CD1c-positive myeloid dendritic cell (primary cell): ENCODE results near the gene SEZ6.
A peak's percentile ranks its signal among the peaks of the same experiment; 100 is the strongest.

Experiments used
- DNase-seq: peaks from one replicate; pipeline ENCODE4 v3.0.0-alpha.2; 2016; ENCODE audit errors: extremely low spot score

Gene SEZ6

DNA sequence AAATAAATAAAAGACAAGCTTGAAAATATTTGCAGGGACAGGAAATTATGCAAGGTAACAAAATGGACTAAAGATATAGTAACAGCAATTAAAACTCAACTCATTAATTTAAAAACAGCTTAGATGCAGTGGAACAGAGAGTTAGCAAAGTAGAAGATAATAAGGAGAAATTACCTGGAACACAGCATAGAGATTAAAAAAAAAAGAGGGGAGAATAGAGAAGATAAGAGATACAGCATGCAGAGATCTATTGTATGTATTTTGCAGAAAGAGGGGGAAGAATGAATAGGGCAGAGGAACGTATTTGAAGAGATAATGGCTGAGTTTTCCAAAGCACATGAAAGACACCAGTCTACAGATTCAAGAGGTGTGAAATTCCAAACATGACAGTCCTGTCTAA is 28.7 kb upstream of the SEZ6 start:
- DNase-seq, result no peak

DNA sequence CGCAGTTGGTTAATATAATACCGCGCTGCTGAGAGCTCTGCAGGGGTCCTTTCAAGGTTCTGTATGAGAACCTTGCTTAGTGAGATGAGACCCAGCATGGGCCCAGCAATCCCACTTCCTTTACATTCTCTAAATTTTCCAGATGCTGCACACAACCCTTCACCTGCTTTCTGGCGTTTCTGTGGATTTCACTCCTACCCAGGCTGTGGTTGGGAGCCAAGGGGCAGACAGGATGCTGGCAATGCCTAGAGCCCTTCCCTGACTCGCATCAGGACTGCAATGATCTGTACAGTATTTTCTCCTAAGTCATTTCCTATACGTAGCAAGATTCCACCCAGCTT is 27.0 kb upstream of the SEZ6 start:
- no peak for DNase-seq

DNA sequence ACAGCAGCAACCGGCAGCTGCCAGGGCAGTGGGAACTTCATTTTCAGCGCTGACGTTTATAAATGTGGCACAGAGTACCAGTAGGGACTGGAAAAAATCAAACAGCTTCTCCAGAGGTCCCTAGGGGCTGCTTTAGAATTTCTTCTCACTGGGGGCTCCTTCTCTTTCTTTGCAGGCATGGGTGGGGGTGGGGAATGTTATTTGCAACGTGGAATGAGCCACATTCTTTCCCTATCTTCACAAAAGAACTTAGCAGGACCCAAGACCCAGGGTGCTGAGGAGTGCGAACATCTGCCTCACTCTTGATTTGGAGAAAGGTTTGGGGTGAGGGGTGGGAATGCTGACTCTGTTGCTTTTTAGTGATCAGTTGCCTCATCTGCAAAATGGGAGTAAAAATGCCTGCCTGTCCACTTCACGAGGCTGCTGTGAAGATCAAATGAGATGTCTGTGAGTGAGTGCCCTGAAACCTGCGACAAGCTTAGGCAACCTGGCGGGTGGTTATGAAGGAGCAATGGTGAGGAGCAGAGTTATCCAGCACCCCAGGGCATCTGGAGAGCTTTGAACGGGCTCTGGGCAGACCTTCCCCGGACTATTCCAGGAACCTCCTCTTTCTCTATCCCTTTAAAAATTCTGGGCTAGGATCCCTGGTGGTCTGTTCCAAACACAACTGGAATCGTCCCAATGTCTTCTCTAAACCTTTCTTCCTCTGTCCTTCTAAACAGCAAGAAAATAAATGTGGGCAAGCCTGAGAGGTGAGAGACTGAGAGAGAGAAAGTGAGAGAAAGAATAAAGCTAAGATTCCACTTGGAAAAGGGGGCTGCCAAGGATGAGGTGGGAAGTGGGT is 26.4 kb upstream of the SEZ6 start:
- no peak for DNase-seq

DNA sequence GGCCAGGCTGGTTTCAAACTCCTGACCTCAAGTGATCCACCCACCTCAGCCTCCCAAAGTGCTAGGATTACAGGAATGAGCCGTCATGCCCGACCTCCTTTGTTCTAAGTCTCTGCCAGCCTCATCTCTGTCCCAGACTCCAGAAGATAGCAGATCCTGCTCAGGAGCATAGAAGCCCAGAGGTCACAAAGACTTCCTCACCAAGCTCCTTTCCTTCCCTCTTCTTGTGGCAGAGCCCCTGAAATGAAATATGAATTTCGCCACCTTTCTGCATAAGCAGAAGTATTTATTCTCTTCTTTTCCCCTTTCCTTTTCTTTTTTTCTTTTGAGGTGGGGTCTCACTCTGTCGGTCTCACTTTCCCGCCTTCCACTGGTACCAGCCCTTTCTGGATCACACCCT is 25.7 kb upstream of the SEZ6 start:
- DNase-seq, result peak; percentile 42

DNA sequence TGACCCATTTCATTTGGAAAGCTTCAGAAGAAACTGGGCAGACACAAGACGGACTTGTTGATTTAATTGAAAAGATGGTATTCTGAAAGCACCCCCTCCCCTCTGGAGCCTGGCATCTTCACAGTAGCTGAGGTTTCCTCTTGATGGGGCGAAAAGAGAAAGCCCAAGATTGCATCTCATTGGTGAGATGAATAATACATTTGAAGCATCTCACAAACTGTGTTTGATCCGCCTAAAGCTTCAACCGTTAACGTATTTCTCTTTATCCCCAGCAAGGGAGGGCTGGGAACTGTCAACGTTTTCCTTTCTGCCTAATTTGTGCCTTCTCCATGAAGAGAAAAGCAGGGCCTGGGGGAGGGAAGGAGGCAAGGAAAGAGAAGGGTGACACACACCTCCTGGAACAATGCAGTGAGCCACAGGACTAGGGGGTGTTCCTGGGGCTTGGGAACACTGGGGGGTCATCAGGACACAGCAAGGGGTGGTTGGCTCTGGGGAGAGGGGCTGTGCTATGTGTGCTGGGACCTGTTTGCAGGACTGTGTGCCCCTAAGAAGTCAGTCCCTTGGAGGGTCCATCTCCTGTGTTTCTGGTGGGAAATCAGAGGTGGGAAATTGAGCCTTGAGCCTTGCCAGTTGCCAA is 18.6 kb upstream of the SEZ6 start:
- no peak for DNase-seq

DNA sequence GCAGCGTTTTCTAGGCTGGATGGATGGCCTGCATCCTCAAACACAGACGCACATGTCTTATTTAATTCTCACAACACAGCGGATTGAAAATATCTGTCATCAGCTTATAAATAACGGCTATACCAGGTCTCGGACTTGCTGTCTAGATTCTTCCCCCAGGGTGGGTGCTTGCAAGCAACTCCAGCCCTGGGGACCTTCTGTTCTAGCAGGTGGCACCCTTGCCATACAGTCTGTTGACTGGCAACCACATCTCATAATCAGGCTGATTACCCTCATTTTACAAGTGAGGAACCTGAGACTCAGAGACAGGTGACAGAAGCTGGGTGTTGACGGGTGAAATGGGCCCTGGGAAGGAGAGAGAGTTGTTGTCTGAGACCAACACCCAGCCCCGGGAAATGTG is 16.2 kb upstream of the SEZ6 start:
- DNase-seq, result no peak

DNA sequence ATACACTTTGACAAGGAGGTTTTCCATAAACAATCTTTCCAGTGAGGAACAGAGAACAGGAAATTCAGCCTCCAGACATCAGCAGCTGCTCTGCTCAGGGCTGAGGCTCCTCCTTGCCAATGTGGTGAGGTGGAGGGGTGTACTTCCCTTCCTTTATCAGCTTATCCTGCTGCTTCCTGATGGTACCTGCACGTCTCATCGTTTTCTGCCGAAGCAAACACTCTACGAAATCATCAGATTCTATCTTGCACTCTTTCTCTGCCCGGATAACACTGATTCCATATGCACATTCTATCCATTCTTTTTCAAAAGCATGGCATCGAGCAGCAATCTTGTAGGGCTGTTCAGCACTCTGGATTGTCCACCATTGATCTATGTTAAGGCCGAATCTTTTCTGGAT is 15.4 kb upstream of the SEZ6 start:
- DNase-seq, result no peak

DNA sequence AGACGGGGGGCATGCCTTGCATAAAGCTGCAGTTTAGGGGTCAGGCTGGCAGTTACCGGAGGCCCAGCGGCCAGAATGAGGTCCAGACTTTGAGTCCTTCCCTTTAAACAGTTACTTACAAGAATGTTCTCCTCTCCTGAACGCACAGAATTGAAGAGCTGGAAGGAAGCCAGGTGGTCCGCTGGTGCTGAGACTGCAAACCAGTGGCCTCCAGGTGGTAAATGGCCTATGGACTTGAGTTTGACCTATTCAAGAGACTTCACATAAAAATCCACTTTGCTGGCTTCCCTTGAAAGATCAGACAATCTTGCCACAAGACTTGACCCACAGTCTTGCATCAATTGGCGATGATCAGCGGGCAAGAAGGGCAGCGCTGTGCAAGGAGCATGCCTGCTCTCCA is 14.7 kb upstream of the SEZ6 start:
- DNase-seq, result no peak

DNA sequence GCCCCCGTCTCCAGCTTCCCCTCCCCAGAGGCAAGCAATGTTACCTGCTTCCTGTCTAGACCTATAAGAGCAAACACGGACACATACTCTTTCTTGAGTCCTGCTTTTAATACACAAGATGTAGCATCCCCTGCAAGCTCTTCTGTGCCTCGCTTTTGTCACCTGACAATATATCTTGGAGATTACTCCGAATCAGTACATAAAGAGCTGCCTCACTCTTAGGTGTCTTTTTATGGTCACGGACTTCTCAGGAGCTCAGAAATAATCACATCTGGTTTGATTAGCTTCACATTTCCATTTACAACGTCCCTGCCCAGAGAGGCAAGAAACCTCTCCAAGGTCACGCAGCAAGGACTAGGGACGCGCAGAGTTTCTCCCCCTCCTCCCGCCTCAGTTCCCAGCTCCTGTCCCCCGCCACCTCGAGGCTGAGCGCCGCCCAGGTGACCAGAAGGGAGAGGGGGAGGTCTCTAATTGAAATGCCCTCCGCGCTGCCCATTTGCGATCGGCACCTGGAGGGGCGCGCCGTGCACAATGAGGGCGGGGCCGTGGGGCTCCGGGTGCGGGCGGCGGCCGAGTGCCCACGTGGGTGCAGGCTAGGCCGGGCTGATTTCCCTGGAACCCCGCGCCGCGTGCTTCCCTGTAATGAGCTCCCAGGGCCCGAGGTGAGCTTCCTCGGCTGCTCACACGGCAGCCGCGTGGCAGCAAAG is 13.8 kb upstream of the SEZ6 start:
- peak; percentile 56 for DNase-seq

DNA sequence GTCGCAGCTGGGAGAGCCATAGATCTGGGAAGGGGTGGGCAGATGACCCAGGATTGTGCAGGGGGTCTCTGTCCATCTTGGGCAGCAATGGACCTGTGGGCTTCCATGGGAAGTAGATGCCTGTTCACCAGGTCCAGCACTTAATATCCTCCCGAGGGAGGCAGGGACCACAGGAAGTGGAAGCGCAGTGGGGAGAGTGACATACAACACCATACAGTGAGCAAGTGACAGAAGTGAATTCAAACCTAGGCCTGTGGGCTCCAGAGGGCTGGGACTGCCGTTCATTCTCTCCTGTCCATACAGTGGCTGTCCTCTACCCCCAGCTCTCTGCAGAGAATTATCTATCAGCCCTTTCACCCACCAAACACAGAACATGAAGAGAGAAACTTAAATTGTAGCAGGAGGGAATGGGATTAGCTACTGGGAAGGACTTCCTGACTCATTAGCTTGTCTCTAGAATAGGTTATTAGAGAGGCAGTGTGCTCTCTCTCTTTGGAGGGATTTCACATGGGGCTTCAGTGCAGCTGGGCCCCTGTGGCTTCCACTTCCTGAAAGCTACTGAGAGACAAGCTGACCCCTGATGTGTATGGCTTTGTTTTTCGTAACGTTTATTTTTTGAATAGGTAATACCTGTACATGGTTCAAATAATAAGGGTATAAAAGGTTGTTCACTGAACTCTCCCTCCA is 13.1 kb upstream of the SEZ6 start:
- no peak for DNase-seq

DNA sequence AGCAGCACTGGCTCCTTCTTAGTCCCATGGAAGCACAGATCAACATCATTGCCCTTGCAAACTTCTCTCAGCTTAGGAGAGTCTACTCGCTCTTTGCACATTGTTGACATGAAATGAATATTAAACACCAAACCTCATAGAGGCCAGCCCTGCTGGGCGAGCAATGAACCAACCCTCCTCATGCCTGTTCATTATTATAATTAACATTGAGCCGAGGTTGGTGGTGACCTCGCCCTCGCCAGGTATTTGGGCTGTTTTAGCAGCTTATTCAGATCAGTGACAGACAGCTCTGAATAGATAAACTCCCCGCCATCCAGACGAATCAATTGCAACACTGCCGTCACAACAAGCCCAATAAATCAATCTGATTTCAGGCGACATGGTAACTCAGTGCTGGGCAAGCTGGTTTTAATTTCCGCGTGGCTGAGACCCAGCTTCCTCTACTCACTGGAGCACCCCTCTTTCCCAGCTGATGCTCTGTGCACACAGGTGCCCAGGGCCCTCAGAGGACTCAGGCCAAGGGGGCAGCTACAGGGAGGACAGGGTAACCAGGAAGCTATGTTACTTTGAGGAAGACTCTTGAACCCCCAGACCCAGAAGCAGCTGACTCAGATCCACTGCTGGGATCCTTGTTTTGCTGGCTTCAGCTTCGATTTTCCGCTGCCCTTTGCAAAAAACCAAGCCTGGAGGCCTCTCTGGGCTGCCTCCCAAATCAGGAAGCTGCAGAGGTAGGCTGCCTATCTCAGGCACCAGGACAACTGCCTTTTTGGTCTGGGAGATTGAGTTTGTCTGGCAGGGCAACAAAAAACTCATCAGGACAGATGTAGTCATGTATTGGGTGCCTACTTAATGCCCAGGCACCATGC is 10.7 kb upstream of the SEZ6 start:
- no peak for DNase-seq

DNA sequence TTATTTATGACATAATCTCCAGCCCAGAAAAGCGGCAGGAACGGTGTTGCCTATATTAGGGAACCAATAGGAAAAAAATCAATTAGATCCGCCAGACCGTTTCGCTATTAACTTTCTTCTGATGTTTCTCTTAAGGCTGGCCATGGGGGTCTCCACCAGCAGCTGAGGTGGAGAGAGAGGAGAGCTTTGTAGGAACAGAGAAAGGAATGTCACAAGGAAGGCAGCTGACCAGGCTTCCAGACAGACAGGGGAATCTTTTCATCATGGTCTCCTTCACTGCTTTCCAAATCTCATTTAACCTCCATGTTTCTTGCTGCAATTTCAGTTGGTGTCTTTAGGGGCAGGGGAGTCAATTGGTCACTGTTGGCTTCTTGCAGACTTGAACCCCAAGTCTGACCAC is 8.9 kb upstream of the SEZ6 start:
- no peak for DNase-seq

DNA sequence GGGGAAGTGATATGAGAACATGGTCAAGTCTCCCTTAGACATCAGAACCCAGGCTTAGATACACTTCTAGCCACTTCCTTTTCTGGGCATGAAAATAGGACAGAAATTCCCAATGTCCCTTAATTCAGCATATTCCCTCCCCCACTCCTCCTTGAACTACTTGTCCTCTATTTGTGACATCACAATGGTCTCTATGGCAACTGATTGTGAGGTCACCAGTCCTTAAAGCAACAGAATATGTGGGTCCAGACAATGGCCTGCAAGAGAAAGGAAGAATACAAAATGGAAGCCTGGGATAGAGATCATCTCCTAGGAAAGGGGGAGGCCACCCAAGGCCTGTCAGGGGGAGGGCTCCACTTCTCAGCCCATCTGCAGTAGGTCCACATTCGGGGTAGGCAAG is 6.7 kb upstream of the SEZ6 start:
- DNase-seq, result peak; percentile 23

DNA sequence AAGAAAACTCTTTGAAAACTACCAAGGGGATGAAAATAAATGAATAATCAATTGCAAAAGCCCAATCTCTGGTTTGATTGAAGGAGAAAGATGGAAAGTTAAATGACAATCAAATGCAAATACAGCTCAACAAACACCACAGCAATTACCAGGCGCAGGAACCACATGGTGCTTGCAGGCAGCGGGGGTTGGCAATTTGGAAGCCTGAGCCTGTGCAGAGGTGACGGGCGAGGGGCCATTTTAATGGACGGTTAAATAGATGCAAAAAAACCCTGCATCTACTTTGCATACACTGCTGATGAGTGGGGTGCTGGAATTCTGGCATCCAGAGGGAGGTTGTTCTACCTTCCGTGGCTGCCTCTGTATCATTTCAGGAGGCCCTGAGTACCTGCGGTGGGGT is 4.8 kb upstream of the SEZ6 start:
- DNase-seq, result no peak

DNA sequence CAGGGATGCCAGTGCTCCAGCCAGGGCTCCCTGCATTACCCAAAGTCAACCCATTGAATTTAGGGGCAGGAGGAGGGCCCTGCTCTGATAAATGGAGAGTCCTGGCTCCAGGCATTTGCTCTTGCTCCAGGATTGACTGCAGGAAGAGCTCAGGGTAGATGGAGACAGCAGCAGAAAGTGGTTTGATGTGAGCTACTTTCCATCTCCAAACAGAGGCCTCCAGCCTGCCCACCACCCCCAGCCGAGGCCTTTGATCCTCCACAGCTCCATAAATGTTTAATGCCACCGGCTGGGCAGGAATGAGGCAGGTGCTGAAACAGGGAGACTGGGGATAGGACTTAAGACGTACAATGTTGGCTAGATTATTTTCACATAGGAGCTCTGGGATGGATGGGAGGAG is 4.3 kb upstream of the SEZ6 start:
- no peak for DNase-seq

DNA sequence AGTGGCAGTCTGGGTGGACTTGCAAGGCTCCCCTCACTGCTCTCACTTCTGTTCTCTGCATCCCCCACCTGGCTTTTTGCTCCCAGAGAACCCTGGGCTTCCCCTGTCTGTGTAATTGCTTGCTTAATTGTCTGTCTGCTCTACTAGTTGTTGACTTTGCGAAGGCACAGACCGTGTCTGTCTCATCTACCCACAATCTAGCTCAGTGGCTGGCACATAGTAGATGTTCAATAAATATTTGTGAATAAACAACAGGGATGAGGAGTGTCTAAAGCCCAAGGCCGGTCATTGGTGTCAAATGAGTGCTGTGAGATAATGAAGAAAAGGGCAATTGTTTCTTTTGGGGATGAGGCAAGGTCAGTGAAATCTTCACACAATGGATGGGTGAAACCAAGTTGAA is 2.8 kb upstream of the SEZ6 start:
- DNase-seq, result no peak

DNA sequence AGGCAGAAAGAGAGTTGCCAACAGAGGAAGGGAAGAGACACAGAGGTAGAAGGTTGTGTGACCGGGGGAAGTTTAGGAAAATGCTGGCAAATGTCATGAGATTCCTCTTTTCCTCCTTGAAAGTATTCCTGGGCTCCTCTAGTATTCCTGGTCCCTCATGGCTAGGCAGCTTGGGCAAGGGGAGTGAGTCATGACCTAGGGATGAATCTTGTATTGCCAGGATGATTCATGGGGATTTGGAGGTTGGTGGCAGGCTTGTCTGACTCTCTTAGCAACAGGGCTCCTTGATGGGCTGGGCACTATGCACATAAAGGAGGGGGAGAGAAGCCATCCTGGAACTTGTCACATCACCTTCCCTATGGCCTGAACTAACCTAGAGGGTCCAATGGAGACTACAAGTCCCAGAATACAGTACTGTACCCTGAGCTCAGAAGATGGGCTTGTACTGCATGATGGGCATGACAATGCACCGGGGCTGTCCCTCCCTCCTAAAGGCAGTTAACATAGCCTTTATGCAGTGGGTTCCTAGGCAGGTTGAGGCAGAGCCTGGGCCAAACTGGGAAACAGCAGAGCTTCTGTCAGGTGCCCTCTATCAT is 2.1 kb upstream of the SEZ6 start:
- DNase-seq, result no peak

DNA sequence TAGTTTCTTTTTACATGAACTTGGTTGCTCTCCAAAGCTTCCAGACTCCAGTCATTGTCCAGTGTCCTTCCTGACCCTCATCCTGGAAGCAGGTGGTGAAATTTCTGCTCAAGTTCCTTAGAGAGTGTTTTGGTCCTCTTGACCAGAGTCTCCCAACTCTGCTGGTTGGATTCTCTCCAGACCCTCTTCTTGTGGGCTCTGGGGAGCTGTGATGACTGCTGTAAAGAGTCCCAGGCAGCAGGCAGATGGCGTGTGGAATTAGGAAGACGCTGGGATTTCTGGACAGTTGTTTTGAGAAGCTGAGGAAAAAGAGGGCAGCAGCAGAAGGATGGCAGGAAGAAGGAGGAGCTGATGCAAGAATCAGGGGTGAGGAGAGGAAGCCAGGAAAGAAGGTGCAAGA is 1.6 kb upstream of the SEZ6 start:
- DNase-seq, result no peak

DNA sequence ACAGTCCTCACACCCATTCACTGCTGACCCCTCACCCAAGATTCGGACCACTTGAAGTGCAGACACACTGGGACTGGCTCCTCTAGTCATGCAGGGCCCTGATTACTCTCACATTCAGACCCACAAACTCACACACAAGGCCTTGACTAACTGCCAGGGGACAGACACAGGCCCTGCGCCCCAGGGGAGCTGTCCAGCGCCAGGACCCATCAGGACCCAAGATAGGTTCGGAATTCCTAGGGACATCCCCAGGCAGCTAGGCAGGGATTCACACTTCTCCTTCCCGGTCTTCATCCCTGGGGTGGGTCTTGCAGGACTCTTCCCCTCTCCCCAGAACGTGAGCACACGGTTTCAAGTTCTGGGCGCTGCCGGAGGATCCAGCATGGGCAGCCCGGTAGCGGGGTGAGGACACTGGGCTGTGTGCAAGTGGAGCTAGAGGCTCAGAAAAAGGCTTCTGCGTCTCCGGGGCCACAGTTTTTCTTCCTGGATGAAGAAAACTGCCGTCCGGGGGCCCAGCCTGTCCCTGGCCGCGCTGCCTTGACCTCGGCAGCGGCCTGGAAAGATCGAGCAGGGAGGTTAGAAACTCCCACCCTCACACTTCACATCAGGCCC is 1.6 kb downstream of the SEZ6 start:
- DNase-seq, result no peak

DNA sequence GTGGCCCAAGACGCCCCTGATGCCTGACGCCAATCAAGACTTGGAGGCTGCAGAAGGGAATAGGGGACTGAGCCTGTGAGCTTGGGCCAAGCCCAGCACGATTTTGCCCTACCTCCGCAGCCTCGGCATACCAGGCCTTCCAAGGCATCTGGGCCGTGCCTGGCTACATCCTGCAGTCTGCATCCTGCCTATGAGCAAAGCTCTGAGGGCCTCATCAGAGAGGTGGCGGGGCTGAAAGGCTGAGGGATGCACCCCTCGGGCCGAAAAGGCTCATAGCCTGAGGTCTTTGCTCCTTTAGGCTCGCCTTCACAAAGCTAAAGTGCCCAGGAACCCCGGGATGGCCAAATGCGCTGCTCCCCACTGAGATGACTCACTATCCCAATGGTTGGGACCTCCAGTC is 2.5 kb downstream of the SEZ6 start:
- no peak for DNase-seq

DNA sequence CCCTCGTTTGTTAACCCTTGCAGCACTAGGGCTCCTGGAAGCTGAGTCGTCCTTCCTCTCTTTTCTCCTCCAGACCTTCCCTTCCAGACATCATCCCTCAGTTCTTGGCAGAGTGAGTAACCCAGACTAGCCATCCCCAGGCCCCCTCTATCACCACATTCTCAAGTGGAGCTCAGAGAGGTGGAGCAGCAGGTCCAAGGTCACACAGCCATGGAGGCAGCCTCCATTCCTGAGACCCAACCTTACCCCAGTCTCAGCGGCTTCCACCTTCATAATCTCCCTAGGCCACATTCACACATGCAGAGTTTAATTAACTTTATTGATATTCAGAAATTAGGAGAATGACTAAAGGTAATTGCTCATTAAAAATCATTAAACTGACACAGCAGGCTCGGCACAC is 3.0 kb downstream of the SEZ6 start:
- DNase-seq, result no peak
